ENCODE results near the gene CENPQ. TPM values are rescaled to one million over a fixed set of nuclear protein-coding genes. Genes with fewer than 3 reads are reported as not detected.

Gene CENPQ
- total and polyA plus RNA-seq, 2 donors (not counting 1 experiment from before 2014, with no cell fraction given) = 5.3 to 7.3 TPM

GRCh38 chr6:49541936-49542335 lies 78.8 kb downstream of the CENPQ start:
- no peaks in the 10 kb centered on the region for H4K20me1 ChIP-seq (ENCODE audit: control insufficient read depth, extremely low read depth, insufficient read depth, low read length)

More at GRCh38 chr6:49541936-49542335, 78.8 kb downstream of the CENPQ start:
- Histone ChIP-seq H2AFZ (ENCODE audit: low read length) (no peak overlapping the region), H3K4me3 (replicated peaks in 1 of 4; ENCODE audit: control extremely low read depth in 1 of 4, insufficient read depth in 1 of 4, low read depth in 3 of 4, low read length in 4 of 4) (no peak overlapping the region), H3K79me2 (ENCODE audit: control insufficient read depth, insufficient read depth, low read length) (no peaks in the 10 kb centered on the region), H3K36me3 (ENCODE audit: control insufficient read depth, insufficient read depth, low read length) (no peaks in the 10 kb centered on the region), H3K4me1 (ENCODE audit: control insufficient read depth, extremely low read depth, insufficient read depth, low read length) (no peaks in the 10 kb centered on the region), H3K27ac (ENCODE audit: insufficient read depth, low read length) (no peak overlapping the region), H3K4me2 (ENCODE audit: extremely low read depth, insufficient read depth, low read length) (no peak overlapping the region), H3K9me3 (ENCODE audit: control insufficient read depth, insufficient read depth, low read depth, low read length) (no peaks in the 10 kb centered on the region), H3K9ac (ENCODE audit: insufficient read depth, low read length) (no peak overlapping the region), H3K27me3 (ENCODE audit: control insufficient read depth, insufficient read depth, low read length) (no peaks in the 10 kb centered on the region)
- peak in 1 of 2 donors; percentile 49 for DNase-seq (ENCODE audit: low read depth in 2 of 2)
- no peak for TF ChIP-seq EZH2 (IDR thresholded peaks at IDR 0.05; ENCODE audit: low read length, missing control alignments)
- no peak for TF ChIP-seq CTCF (conservative IDR thresholded peaks at IDR 0.05 in 1 of 2, IDR thresholded peaks at IDR 0.05 in 1 of 2; ENCODE audit: low read depth in 1 of 2, low read length in 2 of 2)

Other genes with a start within 250 kb of the CENPQ start
- 16.7 and 20.8 TPM in 2 replicates for gene MMUT, start 117 bp upstream of the CENPQ start, total RNA-seq
- gene MMUT, start 117 bp upstream of the CENPQ start, polyA plus RNA-seq = 22.5 and 28.0 TPM in 2 replicates
- gene GLYATL3, start 36.6 kb downstream of the CENPQ start, total RNA-seq = not detected in 2 replicates
- not detected in 2 replicates for gene GLYATL3, start 36.6 kb downstream of the CENPQ start, polyA plus RNA-seq
- 0.33 and 0.77 TPM in 2 replicates for gene C6orf141, start 87.3 kb downstream of the CENPQ start, total RNA-seq
- gene C6orf141, start 87.3 kb downstream of the CENPQ start, polyA plus RNA-seq = 0.06 and 1.0 TPM in 2 replicates
- gene RHAG, start 173.5 kb downstream of the CENPQ start, total RNA-seq = not detected in 2 replicates
- 0.06 TPM in 1 of 2 replicates, not detected in the other for gene RHAG, start 173.5 kb downstream of the CENPQ start, polyA plus RNA-seq

Data from fibroblast of lung (primary cell).